GM12892 (cell line): ENCODE results near the gene ABCA5.

ENCODE experiments used
- POLR2A ChIP-seq: IDR thresholded peaks from 2 replicates; pipeline ENCODE4 v1.6.1; 2011; ENCODE audit warnings: low read depth, low read length, control low read depth
- POLR2AphosphoS5 ChIP-seq: IDR thresholded peaks from 2 replicates; pipeline ENCODE4 v1.6.1; 2011; ENCODE audit warnings: low read depth, low read length, control low read depth
- TAF1 ChIP-seq: IDR thresholded peaks from 2 replicates; pipeline ENCODE4 v1.6.1; 2011; ENCODE audit warnings: low read depth, mild to moderate bottlenecking, control low read depth, low read length, borderline replicate concordance

GRCh38 chr17:69232650-69233049 lies 94.3 kb downstream of the ABCA5 start:
- TF ChIP-seq TAF1 (no peak), POLR2AphosphoS5 (no peak), POLR2A (no peak)
